SJCRH30 (cell line): ENCODE results near the gene HOXD12. TPM values are rescaled to one million over a fixed set of nuclear protein-coding genes. Genes with fewer than 3 reads are reported as not detected.

Experiments
- DNase-seq, 2 experiments: peaks; one replicate each; pipeline ENCODE4 v3.0.0-alpha.2; 2015 to 2020
- H3K27ac ChIP-seq: fragments of 250-450 bp; sonication (Bioruptor Pico); 2 replicates; pipeline ENCODE4 v1.5.1; 2020; ENCODE audit warnings: mild to moderate bottlenecking, moderate library complexity
- H3K27me3 ChIP-seq: fragments of 250-450 bp; sonication (Bioruptor Pico); 2 replicates; pipeline ENCODE4 v1.5.1; 2020; ENCODE audit warnings: mild to moderate bottlenecking, moderate library complexity
- H3K36me3 ChIP-seq: fragments of 250-450 bp; sonication (Bioruptor Pico); 2 replicates; pipeline ENCODE4 v1.5.1; 2020; ENCODE audit warnings: mild to moderate bottlenecking, moderate library complexity
- H3K4me1 ChIP-seq: fragments of 250-450 bp; sonication (Bioruptor Pico); 2 replicates; pipeline ENCODE4 v1.5.1; 2020; ENCODE audit warnings: mild to moderate bottlenecking, moderate library complexity
- H3K4me3 ChIP-seq: fragments of 250-450 bp; sonication (Bioruptor Pico); 2 replicates; pipeline ENCODE4 v1.5.1; 2020; ENCODE audit warnings: mild to moderate bottlenecking, moderate library complexity
- H3K9me3 ChIP-seq: fragments of 250-450 bp; sonication (Bioruptor Pico); replicated peaks from 2 replicates; pipeline ENCODE4 v1.5.1; 2020; ENCODE audit warnings: mild to moderate bottlenecking, moderate library complexity
- total RNA-seq: library from RNA; depleted of rRNA; stranded (reverse); fragments of >200 nt; shearing (Covaris generic); gene quantifications from 2 replicates; pipeline ENCODE4 v1.2.3, GENCODE V29; 2014

The HOXD12 gene
- total RNA-seq, 1 experiment from 2014 or later = 0.10 TPM

- Histone ChIP-seq H3K4me1 (peaks cover 2% of the 10 kb centered on the region; the same call in 1 of the 2 replicates), H3K4me3 (no peak overlapping the region), H3K27ac (no peak overlapping the region), H3K9me3 (no peaks in the 10 kb centered on the region), H3K36me3 (no peaks in the 10 kb centered on the region), H3K27me3 (no peaks in the 10 kb centered on the region)
- no peak for DNase-seq
These were observed 22.8 kb upstream of the HOXD12 start for GRCh38 chr2:176076796-176077195.

DNA sequence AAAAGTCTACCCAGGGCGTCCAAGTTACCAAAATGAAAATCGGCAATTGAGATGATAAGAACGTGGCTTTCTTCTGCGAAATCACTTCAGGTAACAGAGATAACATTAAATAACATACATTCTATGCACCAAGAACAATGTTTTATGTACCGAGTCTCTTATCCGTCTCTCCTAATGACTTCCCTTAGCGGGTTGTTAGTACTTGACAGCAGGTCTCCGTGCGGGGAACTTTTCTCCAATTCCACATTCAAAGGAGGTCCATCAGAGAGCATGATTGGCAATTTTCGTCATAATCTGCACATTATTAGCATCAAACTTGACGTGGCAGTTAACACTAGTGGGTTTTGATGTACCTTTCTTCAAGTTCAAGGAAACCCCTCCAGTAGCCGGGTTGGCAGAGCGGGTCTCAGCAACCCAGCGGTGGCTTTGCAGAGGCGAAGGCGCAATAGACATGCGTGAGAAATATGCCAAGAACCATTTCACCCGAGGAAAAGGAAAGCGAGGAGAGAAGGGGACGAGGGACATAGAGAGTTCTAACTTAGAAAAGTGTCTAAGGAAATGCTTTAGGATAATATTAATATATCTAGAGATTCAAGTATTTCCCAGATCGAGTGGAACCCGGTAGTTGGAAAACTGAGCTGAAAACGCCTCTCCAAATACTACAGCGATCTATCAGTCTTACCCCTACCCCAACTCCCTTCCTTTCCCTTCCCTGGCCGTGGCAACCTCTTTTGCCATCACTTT lies 20.9 kb upstream of the HOXD12 start:
- H3K4me1 ChIP-seq = peaks cover 2% of the 10 kb centered on the region; the same call in 1 of the 2 replicates
- no peak overlapping the region for H3K27ac ChIP-seq
- no peaks in the 10 kb centered on the region for H3K9me3 ChIP-seq
- no peak for DNase-seq
- no peaks in the 10 kb centered on the region for H3K36me3 ChIP-seq
- no peaks in the 10 kb centered on the region for H3K27me3 ChIP-seq
- no peak overlapping the region for H3K4me3 ChIP-seq

DNA sequence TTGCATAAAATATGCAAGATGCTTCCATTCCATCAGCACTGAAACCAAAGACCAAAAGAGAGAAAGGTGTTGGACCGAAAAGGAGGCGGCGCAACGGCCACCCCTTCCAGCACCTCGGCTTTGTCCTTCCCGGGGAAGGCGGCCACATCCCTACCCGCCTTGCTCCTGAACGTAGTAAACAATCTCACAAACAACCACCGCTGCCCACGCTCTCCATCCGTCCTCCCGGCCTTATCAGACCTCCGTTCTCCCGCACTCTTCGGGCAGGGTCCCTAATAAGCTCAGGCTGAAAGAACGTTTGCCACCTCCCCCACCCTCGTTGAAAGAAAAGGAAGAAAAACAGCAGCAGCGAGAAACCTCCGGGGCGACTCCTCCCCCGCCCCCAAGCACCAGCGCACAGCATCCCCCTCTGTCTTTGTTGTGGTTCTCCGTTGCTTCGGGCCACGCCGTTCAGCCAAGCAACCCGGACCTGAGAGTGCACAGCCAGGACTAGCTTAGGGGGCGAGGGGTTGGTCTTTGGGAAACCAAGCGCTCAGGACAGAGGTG lies 20.2 kb upstream of the HOXD12 start:
- Histone ChIP-seq H3K4me3 (no peak overlapping the region), H3K27me3 (no peaks in the 10 kb centered on the region)
- no peak for DNase-seq

DNA sequence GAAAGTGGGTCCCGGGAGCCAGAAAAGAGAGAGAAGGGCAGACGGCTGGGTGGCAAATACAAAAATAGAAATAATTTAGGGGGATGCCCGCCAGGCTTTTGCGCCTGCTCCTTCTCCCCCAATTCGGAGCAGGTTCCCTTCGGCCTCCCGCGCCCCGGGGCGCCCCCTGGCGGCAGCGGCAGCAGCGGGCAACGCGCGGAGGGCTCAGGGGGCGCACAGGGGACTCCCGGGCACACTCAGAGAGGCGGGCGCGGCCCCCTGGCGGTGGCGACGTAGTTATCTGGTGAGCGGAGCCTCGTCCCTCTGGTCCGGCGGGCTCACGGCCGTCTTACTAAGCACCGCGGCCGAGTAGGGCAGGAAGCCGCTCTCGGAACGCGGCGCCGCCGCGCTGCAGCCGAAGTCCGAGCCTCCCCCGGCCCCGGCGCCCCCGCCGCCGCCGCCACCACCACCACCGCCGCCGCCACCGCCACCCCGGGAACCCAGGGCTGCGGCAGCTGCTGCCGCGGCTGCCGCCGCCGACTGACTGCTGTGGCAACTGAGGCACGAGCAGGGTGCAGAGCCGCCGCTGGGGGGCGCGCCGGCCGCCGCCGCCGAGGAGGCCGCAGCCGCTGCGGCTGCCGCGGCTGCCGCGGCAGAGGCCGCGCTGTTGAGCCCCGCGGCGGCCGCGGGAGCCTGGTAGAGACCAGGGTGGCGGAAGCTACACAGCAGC lies 19.6 kb upstream of the HOXD12 start:
- Histone ChIP-seq H3K4me3 (no peak overlapping the region), H3K36me3 (no peaks in the 10 kb centered on the region), H3K4me1 (no peaks in the 10 kb centered on the region), H3K9me3 (no peaks in the 10 kb centered on the region), H3K27me3 (no peaks in the 10 kb centered on the region), H3K27ac (no peak overlapping the region)
- DNase-seq = no peak

More for the DNA sequence above, 20.2 kb upstream of the HOXD12 start:
- H3K27ac ChIP-seq = no peak overlapping the region
- peaks cover 2% of the 10 kb centered on the region; the same call in 1 of the 2 replicates for H3K4me1 ChIP-seq
- H3K36me3 ChIP-seq = no peaks in the 10 kb centered on the region
- no peaks in the 10 kb centered on the region for H3K9me3 ChIP-seq

DNA sequence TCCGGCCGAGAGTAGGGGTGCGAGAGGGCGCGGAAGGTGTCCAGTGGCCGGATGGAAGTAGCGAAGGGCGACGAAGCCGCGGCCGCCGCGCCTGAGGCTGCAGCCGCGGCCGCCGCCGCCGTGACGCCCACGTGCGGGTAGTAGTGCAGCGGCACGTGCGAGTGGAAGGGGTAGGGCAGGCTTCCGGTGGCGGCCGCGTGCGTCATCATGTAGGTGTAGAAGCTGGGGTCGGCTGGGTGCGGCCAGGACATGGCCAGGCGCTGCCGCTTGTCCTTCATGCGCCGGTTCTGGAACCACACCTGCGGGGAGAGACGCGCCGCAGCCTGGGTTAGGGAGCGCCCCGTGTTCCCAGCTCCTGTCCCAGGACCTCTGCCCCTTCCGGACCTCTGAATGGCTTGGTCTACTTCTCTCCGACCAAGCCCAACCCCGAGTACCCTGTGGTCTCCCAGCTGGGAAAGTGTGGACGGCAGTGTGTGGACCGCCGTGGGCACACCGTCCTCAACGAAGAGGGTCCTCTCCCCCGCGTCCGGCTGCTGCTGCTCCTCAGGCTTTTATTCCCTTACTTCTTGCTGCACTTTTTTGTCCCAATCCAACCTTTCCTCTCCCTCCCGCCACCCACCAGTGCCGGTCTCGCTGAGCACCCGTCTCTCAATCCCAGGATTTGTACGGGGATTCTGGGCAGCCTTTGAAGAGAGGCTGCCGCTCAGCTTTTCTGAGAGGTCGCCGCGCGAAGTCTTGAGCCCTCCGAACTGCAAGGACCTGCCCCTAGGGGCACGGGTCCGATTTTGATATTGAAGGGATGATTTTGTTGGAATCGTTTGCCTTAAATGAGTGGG lies 18.8 kb upstream of the HOXD12 start:
- no peak for DNase-seq
- Histone ChIP-seq H3K4me3 (no peak overlapping the region), H3K27ac (no peak overlapping the region), H3K27me3 (no peaks in the 10 kb centered on the region), H3K4me1 (no peaks in the 10 kb centered on the region), H3K9me3 (no peaks in the 10 kb centered on the region), H3K36me3 (no peaks in the 10 kb centered on the region)

GRCh38 chr2:176081376-176081836 lies 18.2 kb upstream of the HOXD12 start:
- DNase-seq = no peak
- H3K4me1 ChIP-seq = no peaks in the 10 kb centered on the region
- H3K27me3 ChIP-seq = no peaks in the 10 kb centered on the region
- H3K9me3 ChIP-seq = no peaks in the 10 kb centered on the region
- no peak overlapping the region for H3K4me3 ChIP-seq
- no peak overlapping the region for H3K27ac ChIP-seq
- no peaks in the 10 kb centered on the region for H3K36me3 ChIP-seq

DNA sequence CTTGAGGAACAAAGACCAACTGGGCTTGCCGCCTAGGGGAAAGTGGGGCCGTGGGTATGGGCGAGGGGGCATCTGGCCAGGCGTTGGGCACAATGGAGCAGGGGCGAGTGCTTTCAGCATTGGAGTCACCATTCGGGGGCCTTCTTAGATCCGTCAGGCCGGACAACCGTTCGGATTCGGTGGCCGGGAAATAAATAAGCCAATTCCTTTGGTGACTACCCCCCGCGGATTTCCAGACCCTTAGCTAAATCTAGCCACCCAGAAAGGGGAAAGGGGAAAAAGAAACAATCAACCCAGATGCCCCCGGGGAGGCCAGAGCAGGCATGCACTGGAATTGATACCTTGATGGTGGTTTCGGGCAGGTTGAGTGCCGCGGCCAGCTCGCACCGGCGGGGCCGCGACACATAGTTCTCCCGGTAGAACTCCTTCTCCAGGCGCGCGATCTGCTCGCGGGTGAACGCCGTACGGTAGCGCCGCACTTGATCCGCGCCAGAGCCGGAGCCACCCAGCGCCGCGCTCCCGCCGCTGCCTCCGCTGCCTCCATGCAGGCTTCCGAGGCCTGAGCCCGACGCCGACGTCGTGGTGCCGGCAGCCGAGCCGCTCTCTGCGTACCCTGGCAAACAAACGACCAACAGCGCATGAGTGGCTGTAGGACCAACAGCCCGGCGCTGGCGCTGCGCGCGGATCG lies 17.6 kb upstream of the HOXD12 start:
- Histone ChIP-seq H3K4me1 (no peaks in the 10 kb centered on the region), H3K36me3 (no peaks in the 10 kb centered on the region), H3K9me3 (no peaks in the 10 kb centered on the region), H3K27me3 (no peaks in the 10 kb centered on the region), H3K27ac (no peak overlapping the region), H3K4me3 (no peak overlapping the region)
- no peak for DNase-seq

GRCh38 chr2:176082525-176082823 lies 17.1 kb upstream of the HOXD12 start:
- Histone ChIP-seq H3K9me3 (no peaks in the 10 kb centered on the region), H3K36me3 (no peaks in the 10 kb centered on the region), H3K27me3 (no peaks in the 10 kb centered on the region), H3K27ac (no peak overlapping the region), H3K4me1 (no peaks in the 10 kb centered on the region), H3K4me3 (no peak overlapping the region)
- DNase-seq = no peak

DNA sequence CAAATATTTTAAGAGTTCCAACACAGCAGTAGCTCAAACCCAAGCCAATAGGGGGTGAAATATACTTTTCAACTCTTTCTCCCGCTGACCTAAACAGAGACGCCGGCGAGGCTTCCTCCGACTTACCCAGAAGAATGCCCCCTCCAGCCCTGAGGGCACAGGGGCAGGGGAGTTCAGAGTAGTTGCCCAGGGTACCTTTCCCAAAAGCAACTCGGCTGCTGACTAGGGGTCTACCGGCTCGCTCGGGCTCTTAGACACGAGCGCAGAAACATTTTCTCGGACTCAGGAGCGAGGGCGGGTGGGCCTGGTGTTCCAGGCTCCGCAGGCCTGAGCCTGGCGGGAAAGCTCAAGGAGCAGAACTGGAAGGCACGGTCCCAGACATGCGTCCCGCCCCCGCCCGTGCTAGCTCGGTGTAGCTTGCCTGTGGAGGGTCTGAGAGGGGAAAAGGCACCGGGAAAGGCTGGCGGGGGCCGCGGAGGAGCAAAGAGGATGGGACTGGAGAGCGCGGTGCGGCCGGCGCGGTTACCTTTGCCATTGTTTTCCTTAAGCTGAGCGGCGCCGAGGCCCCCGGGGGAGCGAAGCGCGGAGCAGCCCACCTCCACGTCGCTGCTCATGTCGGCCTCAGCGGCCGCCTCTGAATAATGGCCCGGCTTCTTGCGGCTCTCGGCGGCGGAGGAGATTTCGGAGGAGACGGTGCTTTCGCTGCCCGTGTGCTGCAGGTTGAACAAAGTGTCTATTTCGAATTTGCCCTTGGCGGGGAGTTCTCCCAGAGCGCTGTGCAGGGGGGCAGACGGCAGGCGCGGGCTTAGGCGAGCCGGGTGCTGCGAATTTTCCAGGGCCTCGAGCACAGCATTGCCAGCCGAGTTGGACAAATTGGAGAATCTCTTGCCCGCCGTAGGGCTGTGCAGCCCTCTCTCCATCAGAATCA lies 16.5 kb upstream of the HOXD12 start:
- Histone ChIP-seq H3K4me3 (no peak overlapping the region), H3K4me1 (no peaks in the 10 kb centered on the region), H3K36me3 (no peaks in the 10 kb centered on the region), H3K9me3 (no peaks in the 10 kb centered on the region), H3K27me3 (no peaks in the 10 kb centered on the region), H3K27ac (no peak overlapping the region)
- DNase-seq = no peak

DNA sequence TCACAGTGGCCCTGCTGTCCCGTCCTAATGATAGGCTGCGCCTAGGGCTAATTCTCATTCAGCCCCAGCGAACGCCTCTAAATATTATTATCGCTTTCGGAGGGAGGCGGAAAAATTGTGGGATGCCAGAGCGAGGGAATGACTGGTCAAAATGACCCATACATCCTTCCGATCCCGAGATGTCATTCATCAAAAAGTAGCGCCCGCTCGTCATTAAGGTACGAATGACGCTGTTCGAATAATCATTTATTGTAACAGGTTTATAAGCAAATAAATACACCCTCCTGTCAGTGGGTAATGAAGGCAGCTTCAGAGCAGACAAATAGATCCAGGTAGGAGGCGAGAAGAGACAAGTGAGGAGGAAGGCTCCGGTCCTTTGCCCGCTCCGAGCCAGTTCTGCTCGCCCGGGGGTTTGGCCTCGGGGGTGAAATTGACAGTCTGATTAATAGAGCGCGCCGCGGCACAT lies 15.8 kb upstream of the HOXD12 start, which contains the start of gene EVX2:
Gene EVX2, minus strand, starts transcription at position 167 of the 466 bp plus-strand sequence. CDS start 186 bp downstream, outside the sequence.
- H3K4me3 ChIP-seq = no peak within 1 kb of the TSS
- no peaks in the 10 kb centered on the region for H3K9me3 ChIP-seq
- no peak for DNase-seq
- no peaks in the 10 kb centered on the region for H3K4me1 ChIP-seq
- no peak within 1 kb of the TSS for H3K27ac ChIP-seq
- no peaks in the 10 kb centered on the region for H3K27me3 ChIP-seq
- H3K36me3 ChIP-seq = no peaks in the 10 kb centered on the region

DNA sequence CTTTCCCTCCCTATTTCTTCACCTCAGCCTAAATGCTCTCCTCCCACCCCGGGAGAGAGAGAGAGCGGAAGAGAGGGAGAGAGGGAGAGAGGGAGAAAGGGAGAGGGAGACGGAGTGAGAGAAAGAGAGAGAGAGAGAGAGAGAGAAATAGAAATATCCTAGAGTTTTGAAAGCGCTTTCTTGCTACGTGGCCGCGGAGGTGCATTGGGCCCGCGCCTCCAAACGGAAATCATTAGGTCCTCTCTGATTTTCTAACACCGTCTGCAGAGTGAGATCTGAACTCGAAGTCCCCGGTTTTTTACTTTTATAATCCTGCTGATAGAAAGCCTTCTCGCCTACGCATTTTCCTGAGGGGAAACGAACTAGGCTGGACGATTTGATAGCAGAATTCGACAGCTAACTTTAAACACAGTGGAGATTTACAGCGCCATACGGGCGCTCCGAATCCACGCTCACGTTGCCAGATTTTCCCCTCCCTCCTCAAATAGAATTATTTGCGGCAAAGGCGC lies 14.9 kb upstream of the HOXD12 start:
- Histone ChIP-seq H3K27me3 (no peaks in the 10 kb centered on the region), H3K27ac (no peak overlapping the region), H3K4me1 (no peaks in the 10 kb centered on the region), H3K9me3 (no peaks in the 10 kb centered on the region), H3K36me3 (no peaks in the 10 kb centered on the region), H3K4me3 (no peak overlapping the region)
- DNase-seq = no peak

DNA sequence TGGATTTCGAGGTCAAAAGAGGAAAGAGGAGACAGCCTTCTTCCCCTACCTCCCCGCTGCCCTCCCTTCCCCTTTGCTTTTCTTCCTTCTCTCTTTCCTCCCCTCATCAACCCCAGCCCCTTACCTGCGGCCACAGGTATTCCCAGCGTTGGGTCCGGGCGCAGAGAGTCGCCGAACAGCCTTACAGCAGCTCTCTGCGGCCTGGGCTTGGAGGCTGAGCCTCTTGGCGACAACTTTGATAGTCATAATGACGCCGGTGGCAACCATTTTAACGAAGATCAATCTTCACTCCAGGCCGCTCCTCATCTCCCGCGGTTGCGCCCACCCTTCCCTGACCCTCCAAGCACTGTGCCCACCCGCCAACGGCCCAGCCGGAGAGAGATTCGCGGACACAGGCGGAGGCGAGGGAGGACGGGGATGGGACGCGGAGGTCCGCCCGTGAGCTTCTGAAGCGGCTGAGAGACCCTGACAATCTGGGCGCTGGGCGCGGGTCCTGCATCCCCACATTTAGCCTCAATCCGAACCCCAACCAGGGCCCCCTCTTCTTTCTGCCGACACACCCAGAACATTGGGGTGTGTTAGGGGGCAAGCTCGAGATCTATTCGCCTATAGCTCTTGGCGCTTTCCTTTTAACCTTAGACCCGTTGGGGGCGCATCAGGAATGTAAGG lies 14.3 kb upstream of the HOXD12 start:
- Histone ChIP-seq H3K9me3 (no peaks in the 10 kb centered on the region), H3K4me1 (no peaks in the 10 kb centered on the region), H3K36me3 (no peaks in the 10 kb centered on the region), H3K27me3 (no peaks in the 10 kb centered on the region; the same call in 1 of the 2 replicates), H3K27ac (no peak overlapping the region), H3K4me3 (no peak overlapping the region)
- DNase-seq = no peak
